G401.6 (cell line): ENCODE data around the gene VSIG8.
"Not testable (repeated sequence)": the region's sequence is repeated elsewhere in the genome, so short reads cannot be mapped to it uniquely, and the experiment has no call there.

ENCODE experiments used
- FAIRE-seq: peaks from 2 replicates; lab custom pipeline; 2012; peaks lifted over from hg19 to GRCh38; lab: Jason Lieb, UNC

VSIG8 gene, protein sequence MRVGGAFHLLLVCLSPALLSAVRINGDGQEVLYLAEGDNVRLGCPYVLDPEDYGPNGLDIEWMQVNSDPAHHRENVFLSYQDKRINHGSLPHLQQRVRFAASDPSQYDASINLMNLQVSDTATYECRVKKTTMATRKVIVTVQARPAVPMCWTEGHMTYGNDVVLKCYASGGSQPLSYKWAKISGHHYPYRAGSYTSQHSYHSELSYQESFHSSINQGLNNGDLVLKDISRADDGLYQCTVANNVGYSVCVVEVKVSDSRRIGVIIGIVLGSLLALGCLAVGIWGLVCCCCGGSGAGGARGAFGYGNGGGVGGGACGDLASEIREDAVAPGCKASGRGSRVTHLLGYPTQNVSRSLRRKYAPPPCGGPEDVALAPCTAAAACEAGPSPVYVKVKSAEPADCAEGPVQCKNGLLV

DNA sequence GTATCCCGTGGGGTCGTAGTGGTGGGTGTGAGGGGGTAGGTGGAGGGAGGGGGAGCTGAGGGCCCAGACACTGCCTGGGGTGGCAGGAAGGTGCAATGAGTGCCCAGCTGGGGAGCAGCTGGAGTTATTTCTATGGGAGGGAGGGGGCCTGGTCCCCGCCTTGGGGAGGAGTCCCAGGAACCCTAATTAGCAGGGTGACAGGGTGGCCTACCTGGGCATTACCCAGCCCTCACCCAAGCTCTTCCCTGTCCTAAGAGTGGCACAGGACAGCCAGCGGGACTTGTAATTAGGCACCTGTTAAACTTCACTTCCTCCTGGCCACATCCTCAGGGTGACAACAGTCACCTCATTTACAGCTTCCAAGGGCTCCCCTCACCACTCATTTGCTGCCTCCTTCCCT is at the start of gene VSIG8:
Gene VSIG8 (minus strand): TSS at position 101 of the 400 bp plus-strand sequence. CDS start 136 bp downstream, outside the sequence.
- no peak for FAIRE-seq

DNA sequence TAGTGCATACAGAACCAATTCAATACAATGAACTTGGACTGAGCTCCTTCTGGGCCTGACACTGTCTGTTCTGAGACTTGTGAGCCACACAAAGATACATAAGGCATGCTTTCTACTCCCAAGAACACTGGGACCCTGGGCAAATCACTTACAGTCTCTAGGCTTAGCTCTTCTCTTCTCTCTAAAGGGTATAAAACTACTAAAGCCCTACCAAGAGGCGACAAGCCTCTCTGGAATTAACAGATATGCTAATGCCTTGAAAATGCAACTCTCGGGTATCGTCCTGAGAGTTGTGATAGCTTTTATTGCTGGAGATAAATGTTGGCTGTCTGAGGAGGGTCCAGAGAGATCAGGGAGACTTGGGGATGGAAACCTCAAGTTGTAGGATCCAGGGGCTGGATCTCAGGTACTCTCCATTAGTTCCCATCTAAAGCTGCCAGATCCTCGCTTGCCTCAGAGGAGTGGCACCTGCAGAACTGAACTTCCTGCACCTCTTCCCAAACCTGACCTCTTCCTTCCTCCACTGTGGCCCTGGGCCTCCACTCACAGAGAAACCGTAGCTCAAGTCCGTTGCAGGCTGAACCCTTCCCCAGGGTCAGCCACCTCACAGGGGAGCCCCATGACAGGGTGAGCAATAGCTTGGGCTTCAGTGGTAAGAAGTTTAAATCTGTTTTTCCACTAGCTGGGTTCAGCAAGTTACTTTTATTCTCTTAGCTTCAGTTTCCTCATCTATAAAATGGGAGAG is 49.0 kb upstream of the VSIG8 start:
- FAIRE-seq = no peak

GRCh38 chr1:159908031-159908940 is 45.8 kb upstream of the VSIG8 start:
- FAIRE-seq = no peak

- no peak for FAIRE-seq
These were observed 44.5 kb upstream of the VSIG8 start for GRCh38 chr1:159906960-159907359.

DNA sequence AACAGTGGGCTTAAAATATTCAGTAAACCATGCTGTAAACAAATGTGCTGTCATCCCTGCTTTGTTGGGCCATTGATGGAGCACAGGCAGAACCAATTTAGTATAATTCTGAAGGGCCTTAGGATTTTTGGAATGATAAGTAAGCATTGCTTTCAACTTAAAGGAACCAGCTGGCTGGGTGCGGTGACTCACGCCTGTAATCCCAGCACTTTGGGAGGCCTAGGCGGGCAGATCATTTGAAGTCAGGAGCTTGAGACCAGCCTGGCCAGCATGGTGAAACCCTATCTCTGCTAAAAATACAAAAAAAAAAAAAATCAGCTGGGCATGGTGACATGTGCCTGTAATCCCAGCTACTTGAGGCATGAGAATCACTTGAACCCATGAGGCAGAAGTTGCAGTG is 41.6 kb upstream of the VSIG8 start:
- not testable (repeated sequence) for FAIRE-seq

- no peak for FAIRE-seq
These were observed 40.1 kb upstream of the VSIG8 start for GRCh38 chr1:159902541-159902940.

- no peak for FAIRE-seq
These were observed 38.4 kb upstream of the VSIG8 start for GRCh38 chr1:159900755-159901360.

GRCh38 chr1:159900086-159900680 is 37.7 kb upstream of the VSIG8 start, which contains the start of gene CFAP45:
CFAP45 (minus strand) TSS chr1:159900165; CDS start chr1:159900098, 67 bp downstream.
- FAIRE-seq = no peak

- FAIRE-seq = not testable (repeated sequence)
These were observed 37.2 kb upstream of the VSIG8 start for GRCh38 chr1:159899634-159900033.

- FAIRE-seq = no peak
These were observed 36.1 kb upstream of the VSIG8 start for GRCh38 chr1:159898527-159898926.

DNA sequence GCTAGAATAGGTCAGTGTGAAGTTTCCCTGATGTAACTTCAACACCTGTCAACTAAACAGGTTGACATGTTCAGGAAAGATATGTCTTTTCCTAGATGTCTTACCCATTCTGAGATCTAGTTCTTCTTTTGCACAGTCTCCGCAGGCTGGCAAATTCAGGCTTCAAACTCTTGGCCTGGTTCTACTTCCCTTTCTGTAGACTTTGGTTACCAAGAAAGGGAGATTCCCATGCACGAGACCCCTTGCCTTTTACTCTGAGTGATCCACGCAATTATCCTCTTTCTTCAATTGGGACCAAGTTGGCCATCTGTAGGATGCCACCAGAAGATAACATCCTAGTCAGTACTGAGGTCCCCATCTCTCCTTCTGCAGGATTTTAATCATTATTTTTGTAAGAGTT is 35.5 kb upstream of the VSIG8 start:
- no peak for FAIRE-seq

DNA sequence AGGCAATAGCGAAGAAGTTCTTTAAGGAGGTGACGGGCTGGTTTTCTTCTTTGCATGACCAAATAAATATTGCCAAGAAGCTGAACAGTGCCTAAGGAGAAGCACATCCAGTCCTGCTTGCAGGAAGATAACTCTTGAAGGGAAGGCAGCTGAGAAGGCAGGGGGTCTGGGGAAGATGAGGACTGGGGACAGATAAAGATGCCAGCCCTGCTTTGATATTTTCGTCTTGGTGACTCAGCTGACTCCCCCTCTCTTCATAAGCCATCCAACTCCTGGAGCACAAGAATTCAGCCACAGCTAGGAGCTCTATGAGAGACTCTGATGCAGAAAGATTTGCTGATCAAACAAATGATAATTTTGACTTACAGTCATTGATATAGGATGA is 34.1 kb upstream of the VSIG8 start:
- FAIRE-seq = no peak

DNA sequence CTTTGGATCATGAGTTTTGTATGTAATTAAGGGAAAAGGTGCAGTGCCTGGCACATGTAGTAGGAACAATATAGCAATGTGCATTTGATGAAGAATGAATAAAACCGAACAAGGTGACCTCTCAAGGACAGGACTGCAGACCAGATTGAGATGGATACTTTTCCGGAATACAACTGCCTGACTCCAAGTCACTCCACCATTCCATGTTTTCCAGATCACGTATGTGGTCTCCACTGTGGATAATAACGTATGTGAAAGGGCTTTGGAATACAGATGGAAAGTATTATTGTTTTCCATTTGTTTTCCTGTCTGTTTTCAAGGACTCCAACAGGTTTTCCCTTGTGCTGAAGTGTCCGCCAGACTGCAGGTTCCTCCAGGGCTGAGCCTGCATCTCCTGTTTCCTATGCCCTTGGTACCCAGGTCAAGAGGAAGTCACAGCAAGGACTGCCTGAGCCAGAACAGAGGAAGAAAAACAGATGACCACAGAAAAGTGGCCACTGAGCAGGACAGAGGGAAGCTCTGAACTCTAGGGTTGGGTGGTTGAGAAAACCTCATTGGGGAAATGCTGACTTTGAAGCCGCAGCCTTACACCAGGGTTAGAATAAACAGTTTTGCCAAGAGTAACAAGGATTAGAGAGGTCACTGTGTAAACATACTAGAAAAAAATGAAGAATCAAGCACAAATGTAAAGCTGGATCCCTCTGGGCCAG is 33.5 kb upstream of the VSIG8 start:
- no peak for FAIRE-seq

- no peak for FAIRE-seq
These were observed 32.8 kb upstream of the VSIG8 start for GRCh38 chr1:159895286-159895685.

- no peak for FAIRE-seq
These were observed 30.5 kb upstream of the VSIG8 start for GRCh38 chr1:159892944-159893343.

- FAIRE-seq = no peak
These were observed 29.1 kb upstream of the VSIG8 start for GRCh38 chr1:159891275-159892157.

- FAIRE-seq = no peak
These were observed 27.9 kb upstream of the VSIG8 start for GRCh38 chr1:159890390-159890789.

GRCh38 chr1:159889821-159890252 is 27.4 kb upstream of the VSIG8 start:
- no peak for FAIRE-seq

DNA sequence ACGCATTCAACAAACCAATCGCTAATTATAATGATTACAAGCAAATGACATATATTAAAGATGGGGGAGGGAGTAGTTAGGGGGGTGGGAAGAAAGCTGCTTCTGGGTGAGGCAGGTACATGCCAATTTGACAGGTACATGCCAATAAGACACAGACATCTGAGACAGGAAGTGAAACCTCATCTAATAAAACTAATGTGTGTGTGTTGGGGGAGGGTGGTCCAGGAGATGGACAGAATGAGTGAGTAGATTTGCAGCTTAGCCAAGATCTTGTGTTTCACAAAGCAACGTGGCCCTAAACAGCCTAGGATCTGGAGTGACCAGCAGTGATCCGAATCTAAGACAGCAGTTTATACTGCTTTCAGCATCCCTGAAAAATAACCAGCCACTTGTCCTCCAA is 26.7 kb upstream of the VSIG8 start:
- no peak for FAIRE-seq

DNA sequence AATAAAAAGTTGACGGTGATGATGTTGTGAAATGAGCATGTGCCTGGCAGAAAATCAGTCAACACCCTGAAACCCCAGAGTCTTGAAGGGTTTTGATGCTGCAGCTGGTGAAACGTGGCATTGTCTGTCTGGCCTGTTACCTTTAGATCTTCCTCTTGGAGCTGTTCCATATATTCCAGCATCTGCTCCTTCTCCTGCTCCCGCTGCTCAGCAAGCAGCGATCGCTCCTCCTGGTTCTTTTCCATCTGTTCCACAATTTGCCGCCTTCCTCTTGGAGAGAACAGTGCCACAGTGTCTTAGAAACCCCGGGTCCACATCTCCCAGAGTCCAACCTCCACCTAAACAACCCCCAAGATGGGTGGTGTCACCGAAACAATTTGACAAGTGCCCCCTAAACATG is 21.8 kb upstream of the VSIG8 start:
- FAIRE-seq = no peak
